Cortex of kidney (tissue), 1 donor: ENCODE data around the gene STRADA.

Source experiments
- DNase-seq: peaks from one replicate; lab custom pipeline; 2025; lab: John Stamatoyannopoulos, UW

The STRADA gene

GRCh38 chr17:63682441-63682840 is 59.2 kb downstream of the STRADA start:
- no peak for DNase-seq

- DNase-seq = no peak
Measured at GRCh38 chr17:63681530-63681929, 60.1 kb downstream of the STRADA start.

GRCh38 chr17:63680700-63681099 is 60.9 kb downstream of the STRADA start:
- DNase-seq = no peak

GRCh38 chr17:63679214-63679613 is 62.4 kb downstream of the STRADA start:
- DNase-seq = no peak

GRCh38 chr17:63676584-63676983 is 65.0 kb downstream of the STRADA start:
- no peak for DNase-seq

- no peak for DNase-seq
Measured at GRCh38 chr17:63675607-63676546, 65.7 kb downstream of the STRADA start.

GRCh38 chr17:63675231-63675606 is 66.4 kb downstream of the STRADA start:
- no peak for DNase-seq

- DNase-seq = no peak
Measured at GRCh38 chr17:63672856-63673255, 68.7 kb downstream of the STRADA start.

GRCh38 chr17:63665527-63666214 is 75.9 kb downstream of the STRADA start:
- no peak for DNase-seq

GRCh38 chr17:63659850-63660249 is 81.7 kb downstream of the STRADA start:
- DNase-seq = no peak

DNA sequence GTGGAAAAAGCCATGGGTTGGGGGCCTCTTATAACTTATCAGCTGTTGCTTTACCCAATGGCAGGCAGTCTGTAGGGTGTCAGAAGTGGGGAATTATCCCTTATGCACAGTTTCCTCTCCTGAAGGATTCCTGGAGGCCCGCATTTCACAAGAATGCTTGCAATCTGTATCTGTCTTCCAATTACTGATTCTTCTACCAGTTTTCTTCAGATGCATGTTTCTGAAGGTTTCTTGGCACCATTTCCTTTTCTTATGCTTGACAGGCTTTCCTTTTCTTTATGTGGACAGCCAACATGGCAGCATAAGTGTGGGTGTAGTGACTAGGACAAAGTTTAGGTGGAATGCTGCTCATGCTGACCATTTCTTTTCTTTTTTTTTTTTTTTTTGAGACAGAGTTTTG is 83.2 kb downstream of the STRADA start:
- no peak for DNase-seq

DNA sequence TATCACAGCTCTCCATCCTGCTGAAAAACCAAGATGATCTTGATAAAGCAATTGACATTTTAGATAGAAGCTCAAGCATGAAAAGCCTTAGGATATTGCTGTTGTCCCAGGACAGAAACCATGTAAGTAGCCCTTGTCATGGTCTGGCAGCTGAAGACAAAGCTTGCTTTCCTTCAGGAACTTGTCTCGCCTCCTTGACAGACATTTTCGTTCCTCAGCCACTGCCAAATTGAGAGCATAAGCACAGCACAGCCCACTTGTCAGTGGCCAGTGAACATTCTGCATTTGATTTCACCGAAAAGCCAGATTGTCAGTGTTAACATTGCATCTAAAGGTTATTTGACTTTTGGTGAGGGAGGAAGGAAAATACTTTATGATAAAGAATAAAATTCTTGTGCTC is 83.8 kb downstream of the STRADA start:
- DNase-seq = no peak

GRCh38 chr17:63653050-63653449 is 88.5 kb downstream of the STRADA start:
- no peak for DNase-seq
